KG1 (cell line): ENCODE measurements around the gene NME2.
"Not testable (repeated sequence)": the region's sequence is repeated elsewhere in the genome, so short reads cannot be mapped to it uniquely, and the experiment has no call there.

ENCODE experiments used
- DNase-seq: peaks from one replicate; lab custom pipeline; 2025; lab: John Stamatoyannopoulos, UW

Gene NME2

GRCh38 chr17:51166198-51166986, at the start of gene NME2:
Gene NME2, plus strand, starts transcription at chr17:51166411. Its CDS starts 420 bp downstream, at chr17:51166831.
- peak; percentile 63 for DNase-seq

GRCh38 chr17:51118330-51119195, 47.6 kb upstream of the NME2 start:
- DNase-seq, result no peak

- DNase-seq, result no peak
These were observed 46.5 kb upstream of the NME2 start for GRCh38 chr17:51119415-51120356.

GRCh38 chr17:51120357-51120738, 45.9 kb upstream of the NME2 start:
- peak; percentile 47 for DNase-seq

GRCh38 chr17:51120739-51121619, 45.2 kb upstream of the NME2 start, which contains the start of gene SPAG9:
Gene SPAG9, minus strand, starts transcription at chr17:51120868. Its CDS starts 212 bp downstream, at chr17:51120656.
- DNase-seq, result peak; percentile 82

GRCh38 chr17:51121620-51122472, 44.4 kb upstream of the NME2 start:
- DNase-seq, result no peak

- DNase-seq, result not testable (repeated sequence)
These were observed 43.6 kb upstream of the NME2 start for GRCh38 chr17:51122473-51123115.

- DNase-seq, result no peak
These were observed 41.3 kb upstream of the NME2 start for GRCh38 chr17:51124640-51125503.

GRCh38 chr17:51128076-51128475, 38.1 kb upstream of the NME2 start:
- DNase-seq, result no peak

GRCh38 chr17:51132964-51133319, 33.3 kb upstream of the NME2 start:
- no peak for DNase-seq

GRCh38 chr17:51133365-51133764, 32.8 kb upstream of the NME2 start:
- DNase-seq, result no peak

GRCh38 chr17:51135956-51136355, 30.3 kb upstream of the NME2 start:
- no peak for DNase-seq

- DNase-seq, result no peak
These were observed 23.6 kb upstream of the NME2 start for GRCh38 chr17:51142597-51142996.

- no peak for DNase-seq
These were observed 21.8 kb upstream of the NME2 start for GRCh38 chr17:51144266-51145022.

GRCh38 chr17:51147650-51148049, 18.6 kb upstream of the NME2 start:
- DNase-seq, result no peak

GRCh38 chr17:51149163-51149562, 17.0 kb upstream of the NME2 start:
- DNase-seq, result no peak

GRCh38 chr17:51150932-51151331, 15.3 kb upstream of the NME2 start:
- no peak for DNase-seq

- DNase-seq, result peak; percentile 81
These were observed 13.4 kb upstream of the NME2 start for GRCh38 chr17:51152766-51153209.
